AG08396 (cell line): ENCODE data around the gene MR1.

Experiments used
- DNase-seq: peaks from one replicate; pipeline ENCODE4 v3.0.0; 2012; ENCODE audit warnings: low spot score, mixed read lengths

MR1 gene

GRCh38 chr1:181064011-181064623 lies 30.3 kb downstream of the MR1 start:
- DNase-seq, result no peak

- no peak for DNase-seq
These were observed 30.9 kb downstream of the MR1 start for GRCh38 chr1:181064702-181065101.

- no peak for DNase-seq
These were observed 39.9 kb downstream of the MR1 start for GRCh38 chr1:181073638-181074037.

GRCh38 chr1:181075766-181076350 lies 42.1 kb downstream of the MR1 start:
- DNase-seq, result no peak

GRCh38 chr1:181076852-181077251 lies 43.1 kb downstream of the MR1 start:
- DNase-seq, result no peak

GRCh38 chr1:181077576-181078242 lies 43.9 kb downstream of the MR1 start:
- no peak for DNase-seq

- no peak for DNase-seq
These were observed 45.6 kb downstream of the MR1 start for GRCh38 chr1:181079382-181079781.

- DNase-seq, result no peak
These were observed 46.1 kb downstream of the MR1 start for GRCh38 chr1:181079920-181080319.

- DNase-seq, result no peak
These were observed 46.8 kb downstream of the MR1 start for GRCh38 chr1:181080556-181080955.

- no peak for DNase-seq
These were observed 47.6 kb downstream of the MR1 start for GRCh38 chr1:181081395-181081794.

GRCh38 chr1:181083842-181084605 lies 50.2 kb downstream of the MR1 start:
- no peak for DNase-seq

GRCh38 chr1:181084606-181084969 lies 50.8 kb downstream of the MR1 start:
- no peak for DNase-seq

GRCh38 chr1:181086091-181086490 lies 52.3 kb downstream of the MR1 start:
- no peak for DNase-seq

- peak; percentile 52 for DNase-seq
These were observed 53.1 kb downstream of the MR1 start for GRCh38 chr1:181086926-181087325.

- DNase-seq, result no peak
These were observed 53.7 kb downstream of the MR1 start for GRCh38 chr1:181087400-181087901.

- peak; percentile 95 for DNase-seq
These were observed 54.6 kb downstream of the MR1 start, which contains the start of gene IER5 for GRCh38 chr1:181088079-181089016. Gene IER5, plus strand, starts transcription at chr1:181088700. Its CDS starts 203 bp downstream, at chr1:181088903.

GRCh38 chr1:181089017-181089675 lies 55.4 kb downstream of the MR1 start:
- DNase-seq, result no peak

GRCh38 chr1:181089676-181090544 lies 56.1 kb downstream of the MR1 start:
- DNase-seq, result peak; percentile 44

- no peak for DNase-seq
These were observed 56.9 kb downstream of the MR1 start for GRCh38 chr1:181090641-181091126.
